ENCODE data around the gene CLBA1. TPM values are rescaled to one million over a fixed set of nuclear protein-coding genes. Genes with fewer than 3 reads are reported as not detected.

The CLBA1 gene
- total and polyA plus RNA-seq, 9 of the 15 experiments (the other 6 are each of a cell fraction or from before 2014, with no cell fraction given): 0.04 to 3.9 (median 2.6) TPM

- Histone ChIP-seq H3K9me3 (replicated peaks; ENCODE audit: control insufficient read depth, insufficient read depth, low read depth, low read length) (no peaks in the 10 kb centered on the region), H3K9me1 (ENCODE audit: control insufficient read depth, insufficient read depth, low read length) (no peaks in the 10 kb centered on the region), H3K4me3 (no peak overlapping the region), H3K9ac (ENCODE audit: insufficient read depth in 1 of 2, low read depth in 2 of 2, low read length in 2 of 2) (no peak overlapping the region; a peak in 1 of 4 replicates), H3K4me1 (replicated peaks in 1 of 2; ENCODE audit: control insufficient read depth in 2 of 2, insufficient read depth in 2 of 2, low read length in 2 of 2) (peaks cover 0 to 19% of the 10 kb centered on the region in 2 experiments; a peak in 2 of 5 replicates), H2AFZ (ENCODE audit: low read depth, low read length) (no peak overlapping the region), H3K79me2 (ENCODE audit: control insufficient read depth, insufficient read depth, low read length) (no peaks in the 10 kb centered on the region), H3K27me3 (ENCODE audit: control insufficient read depth in 2 of 2, insufficient read depth in 2 of 2, low read length in 2 of 2) (peaks cover 0 to 8% of the 10 kb centered on the region in 2 experiments; a peak in 4 of 5 replicates), H4K20me1 (replicated peaks; ENCODE audit: control insufficient read depth, insufficient read depth, low read length) (no peaks in the 10 kb centered on the region), H3K27ac (ENCODE audit: extremely low read depth, low read depth, low read length) (no peak overlapping the region), H3K36me3 (ENCODE audit: control insufficient read depth, insufficient read depth, low read length) (no peaks in the 10 kb centered on the region), H3K4me2 (ENCODE audit: insufficient read depth, low read length) (no peak overlapping the region)
- CTCF ChIA-PET (ENCODE audit: low intra/inter-chr PET ratio): interaction anchor here (1.6 kb wide), 1 partner anchor 68 kb away, joined by 8 read pairs; no protein-coding TSS in a partner anchor
- BruUV-seq (replicated peaks): no TSS peak
- peak in 1 of 4 experiments; percentile 1 for DNase-seq (ENCODE audit: extremely low read depth in 1 of 4, low spot score in 3 of 4)
- TF ChIP-seq ZNF24 (IDR thresholded peaks at IDR 0.05) (peak; percentile 28; the same call in 1 of the 2 replicates), SPI1 (IDR thresholded peaks at IDR 0.05; ENCODE audit: borderline replicate concordance, low read depth, low read length) (peak; percentile 36; the same call in 1 of the 2 replicates), HMBOX1 (IDR thresholded peaks at IDR 0.05) (no peak)
- POLR2A ChIA-PET: interaction anchor here (1.0 kb wide), 1 partner anchor 73 kb away, joined by 4 read pairs; no protein-coding TSS in a partner anchor
- no peak for ATAC-seq
- FAIRE-seq: no peak
- intact Hi-C loops (cut with micrococcal nuclease) (no loop called here), in situ Hi-C loops (cut with MboI) (no loop called here)
- 16% methylated on average over 6 of the region's 7 CpGs for WGBS (ENCODE audit: insufficient coverage, low coverage, missing lambda C conversion rate)
Observed at GRCh38 chr14:105043641-105044040, 58.1 kb downstream of the CLBA1 start.

Other genes starting within 250 kb of the CLBA1 start
Only the 7 nearest of the 10 such genes appear.
- gene ZBTB42, start 184.7 kb upstream of the CLBA1 start, total RNA-seq (2014; rRNA removed): 5.5 and 7.2 TPM in 2 replicates
- 1.4 and 1.5 TPM in 2 replicates for gene ZBTB42, start 184.7 kb upstream of the CLBA1 start, total RNA-seq (2014; rRNA removed; fragmentation: Illumina TruSeq; extraction: Trizol)
- gene ZBTB42, start 184.7 kb upstream of the CLBA1 start, total RNA-seq (2015; rRNA removed; fragmentation: Illumina TruSeq; extraction: Trizol): 5.1 TPM in 2 replicates
- gene ZBTB42, start 184.7 kb upstream of the CLBA1 start, total RNA-seq (2021): 7.4 and 8.5 TPM in 2 replicates
- 2.2 and 2.4 TPM in 2 replicates for gene ZBTB42, start 184.7 kb upstream of the CLBA1 start, polyA plus RNA-seq (2011; rRNA removed)
- 2.4 and 4.5 TPM in 2 replicates for gene ZBTB42, start 184.7 kb upstream of the CLBA1 start, polyA plus RNA-seq (2014; fragmentation: Illumina TruSeq; extraction: Trizol)
- gene ZBTB42, start 184.7 kb upstream of the CLBA1 start, polyA plus RNA-seq (2014; fragmentation: Nextera tagmentation; extraction: Ambion mirVana): under 1 TPM; 0.03 to 0.08 TPM
- 2.9 and 3.7 TPM in 2 replicates for gene ZBTB42, start 184.7 kb upstream of the CLBA1 start, polyA plus RNA-seq (2014; rRNA removed)
- 3.6 and 4.8 TPM in 2 replicates for gene CEP170B, start 120.5 kb upstream of the CLBA1 start, total RNA-seq (2014; rRNA removed)
- 0.99 and 1.2 TPM in 2 replicates for gene CEP170B, start 120.5 kb upstream of the CLBA1 start, total RNA-seq (2014; rRNA removed; fragmentation: Illumina TruSeq; extraction: Trizol)
- 2.9 and 3.5 TPM in 2 replicates for gene CEP170B, start 120.5 kb upstream of the CLBA1 start, total RNA-seq (2015; rRNA removed; fragmentation: Illumina TruSeq; extraction: Trizol)
- gene CEP170B, start 120.5 kb upstream of the CLBA1 start, total RNA-seq (2021): 7.5 and 10.2 TPM in 2 replicates
- 2.2 and 2.7 TPM in 2 replicates for gene CEP170B, start 120.5 kb upstream of the CLBA1 start, polyA plus RNA-seq (2011; rRNA removed)
- gene CEP170B, start 120.5 kb upstream of the CLBA1 start, polyA plus RNA-seq (2014; fragmentation: Illumina TruSeq; extraction: Trizol): 1.7 and 4.1 TPM in 2 replicates
- under 1 TPM; 0.01 to 0.03 TPM for gene CEP170B, start 120.5 kb upstream of the CLBA1 start, polyA plus RNA-seq (2014; fragmentation: Nextera tagmentation; extraction: Ambion mirVana)
- gene CEP170B, start 120.5 kb upstream of the CLBA1 start, polyA plus RNA-seq (2014; rRNA removed): 7.6 and 8.9 TPM in 2 replicates
- gene PLD4, start 60.9 kb upstream of the CLBA1 start, total RNA-seq (2014; rRNA removed): not detected in 2 replicates
- gene PLD4, start 60.9 kb upstream of the CLBA1 start, total RNA-seq (2014; rRNA removed; fragmentation: Illumina TruSeq; extraction: Trizol): not detected in 2 replicates
- 0.08 and 0.18 TPM in 2 replicates for gene PLD4, start 60.9 kb upstream of the CLBA1 start, total RNA-seq (2015; rRNA removed; fragmentation: Illumina TruSeq; extraction: Trizol)
- 0.24 TPM in 1 of 2 replicates, not detected in the other for gene PLD4, start 60.9 kb upstream of the CLBA1 start, total RNA-seq (2021)
- gene PLD4, start 60.9 kb upstream of the CLBA1 start, polyA plus RNA-seq (2011; rRNA removed): not detected in 2 replicates
- 0.19 TPM in 1 of 2 replicates, not detected in the other for gene PLD4, start 60.9 kb upstream of the CLBA1 start, polyA plus RNA-seq (2014; fragmentation: Illumina TruSeq; extraction: Trizol)
- not detected for gene PLD4, start 60.9 kb upstream of the CLBA1 start, polyA plus RNA-seq (2014; fragmentation: Nextera tagmentation; extraction: Ambion mirVana)
- 0.03 TPM in 1 of 2 replicates, not detected in the other for gene PLD4, start 60.9 kb upstream of the CLBA1 start, polyA plus RNA-seq (2014; rRNA removed)
- 0.04 TPM in 1 of 2 replicates, not detected in the other for gene AHNAK2, start 7.4 kb upstream of the CLBA1 start, total RNA-seq (2014; rRNA removed)
- not detected in 2 replicates for gene AHNAK2, start 7.4 kb upstream of the CLBA1 start, total RNA-seq (2014; rRNA removed; fragmentation: Illumina TruSeq; extraction: Trizol)
- gene AHNAK2, start 7.4 kb upstream of the CLBA1 start, total RNA-seq (2015; rRNA removed; fragmentation: Illumina TruSeq; extraction: Trizol): 0.04 TPM in 2 replicates
- gene AHNAK2, start 7.4 kb upstream of the CLBA1 start, total RNA-seq (2021): 0.09 and 0.18 TPM in 2 replicates
- 0.04 TPM in 1 of 2 replicates, not detected in the other for gene AHNAK2, start 7.4 kb upstream of the CLBA1 start, polyA plus RNA-seq (2011; rRNA removed)
- gene AHNAK2, start 7.4 kb upstream of the CLBA1 start, polyA plus RNA-seq (2014; fragmentation: Illumina TruSeq; extraction: Trizol): 0.03 TPM in 1 of 2 replicates, not detected in the other
- not detected for gene AHNAK2, start 7.4 kb upstream of the CLBA1 start, polyA plus RNA-seq (2014; fragmentation: Nextera tagmentation; extraction: Ambion mirVana)
- gene AHNAK2, start 7.4 kb upstream of the CLBA1 start, polyA plus RNA-seq (2014; rRNA removed): under 0.01 and 0.04 TPM in 2 replicates
- gene CDCA4, start 35.3 kb downstream of the CLBA1 start, total RNA-seq (2014; rRNA removed): 33.9 and 41.3 TPM in 2 replicates
- gene CDCA4, start 35.3 kb downstream of the CLBA1 start, total RNA-seq (2014; rRNA removed; fragmentation: Illumina TruSeq; extraction: Trizol): 15.8 and 17.3 TPM in 2 replicates
- gene CDCA4, start 35.3 kb downstream of the CLBA1 start, total RNA-seq (2015; rRNA removed; fragmentation: Illumina TruSeq; extraction: Trizol): 23.0 and 23.9 TPM in 2 replicates
- 43.3 and 44.2 TPM in 2 replicates for gene CDCA4, start 35.3 kb downstream of the CLBA1 start, total RNA-seq (2021)
- 25.1 and 34.5 TPM in 2 replicates for gene CDCA4, start 35.3 kb downstream of the CLBA1 start, polyA plus RNA-seq (2011; rRNA removed)
- 16.7 and 27.1 TPM in 2 replicates for gene CDCA4, start 35.3 kb downstream of the CLBA1 start, polyA plus RNA-seq (2014; fragmentation: Illumina TruSeq; extraction: Trizol)
- gene CDCA4, start 35.3 kb downstream of the CLBA1 start, polyA plus RNA-seq (2014; fragmentation: Nextera tagmentation; extraction: Ambion mirVana): 10 to 100 TPM in 1 of 2 experiments, 1 to 10 TPM in 1; 6.6 to 10.3 TPM
- gene CDCA4, start 35.3 kb downstream of the CLBA1 start, polyA plus RNA-seq (2014; rRNA removed): 36.9 and 43.3 TPM in 2 replicates
- 0.49 and 0.50 TPM in 2 replicates for gene GPR132, start 79.6 kb downstream of the CLBA1 start, total RNA-seq (2014; rRNA removed)
- 0.19 and 0.25 TPM in 2 replicates for gene GPR132, start 79.6 kb downstream of the CLBA1 start, total RNA-seq (2014; rRNA removed; fragmentation: Illumina TruSeq; extraction: Trizol)
- 0.98 and 1.0 TPM in 2 replicates for gene GPR132, start 79.6 kb downstream of the CLBA1 start, total RNA-seq (2015; rRNA removed; fragmentation: Illumina TruSeq; extraction: Trizol)
- 0.49 and 1.1 TPM in 2 replicates for gene GPR132, start 79.6 kb downstream of the CLBA1 start, total RNA-seq (2021)
- 0.01 and 0.22 TPM in 2 replicates for gene GPR132, start 79.6 kb downstream of the CLBA1 start, polyA plus RNA-seq (2011; rRNA removed)
- 0.22 and 0.24 TPM in 2 replicates for gene GPR132, start 79.6 kb downstream of the CLBA1 start, polyA plus RNA-seq (2014; fragmentation: Illumina TruSeq; extraction: Trizol)
- under 1 TPM in 1 of 2 experiments, not detected in 1; 0.01 TPM for gene GPR132, start 79.6 kb downstream of the CLBA1 start, polyA plus RNA-seq (2014; fragmentation: Nextera tagmentation; extraction: Ambion mirVana)
- 0.23 and 0.46 TPM in 2 replicates for gene GPR132, start 79.6 kb downstream of the CLBA1 start, polyA plus RNA-seq (2014; rRNA removed)
- gene JAG2, start 183.0 kb downstream of the CLBA1 start, total RNA-seq (2014; rRNA removed): 20.1 and 22.8 TPM in 2 replicates
- 2.4 and 3.3 TPM in 2 replicates for gene JAG2, start 183.0 kb downstream of the CLBA1 start, total RNA-seq (2014; rRNA removed; fragmentation: Illumina TruSeq; extraction: Trizol)
- gene JAG2, start 183.0 kb downstream of the CLBA1 start, total RNA-seq (2015; rRNA removed; fragmentation: Illumina TruSeq; extraction: Trizol): 10.5 and 10.7 TPM in 2 replicates
- 43.4 and 48.4 TPM in 2 replicates for gene JAG2, start 183.0 kb downstream of the CLBA1 start, total RNA-seq (2021)
- gene JAG2, start 183.0 kb downstream of the CLBA1 start, polyA plus RNA-seq (2011; rRNA removed): 8.6 and 12.1 TPM in 2 replicates
- gene JAG2, start 183.0 kb downstream of the CLBA1 start, polyA plus RNA-seq (2014; fragmentation: Illumina TruSeq; extraction: Trizol): 6.6 and 16.7 TPM in 2 replicates
- gene JAG2, start 183.0 kb downstream of the CLBA1 start, polyA plus RNA-seq (2014; fragmentation: Nextera tagmentation; extraction: Ambion mirVana): under 1 TPM; 0.25 to 0.50 TPM
- 24.5 and 38.0 TPM in 2 replicates for gene JAG2, start 183.0 kb downstream of the CLBA1 start, polyA plus RNA-seq (2014; rRNA removed)

Measured in K562 (cell line).